IMR-90 (cell line): ENCODE results near the gene NLE1.
"Not testable (repeated sequence)": the region's sequence is repeated elsewhere in the genome, so short reads cannot be mapped to it uniquely, and the experiment has no call there.

ENCODE experiments used
- POLR2A ChIP-seq: IDR thresholded peaks from 2 replicates; pipeline ENCODE4 v1.6.1; 2012; ENCODE audit warnings: mild to moderate bottlenecking, low read depth, low read length
- TF ChIP-seq, protein P1 (sequence below): conservative IDR thresholded peaks from 2 replicates; pipeline ENCODE4 v1.5.1; 2012; ENCODE audit warnings: mild to moderate bottlenecking, low read depth, low read length, improper control_type of control experiment

DNA sequence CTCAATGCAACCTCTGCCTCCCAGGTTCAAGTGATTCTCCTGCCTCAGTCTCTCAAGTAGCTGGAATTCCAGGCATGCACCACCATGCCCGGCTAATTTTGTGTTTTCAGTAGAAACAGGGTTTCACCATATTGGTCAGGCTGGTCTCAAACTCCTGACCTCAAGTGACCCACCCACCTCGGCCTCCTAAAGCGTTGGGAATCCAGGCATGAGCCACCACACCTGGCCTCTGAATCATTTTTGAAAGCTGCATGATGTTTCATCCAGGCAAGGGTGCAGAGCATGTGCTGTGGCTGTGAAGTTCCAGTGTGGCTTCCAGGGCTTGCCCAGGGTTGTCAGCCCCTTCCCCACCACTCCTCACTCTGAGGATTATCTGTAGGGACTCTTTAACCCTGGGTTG is 30.2 kb upstream of the NLE1 start:
- TF ChIP-seq, protein P1, sequence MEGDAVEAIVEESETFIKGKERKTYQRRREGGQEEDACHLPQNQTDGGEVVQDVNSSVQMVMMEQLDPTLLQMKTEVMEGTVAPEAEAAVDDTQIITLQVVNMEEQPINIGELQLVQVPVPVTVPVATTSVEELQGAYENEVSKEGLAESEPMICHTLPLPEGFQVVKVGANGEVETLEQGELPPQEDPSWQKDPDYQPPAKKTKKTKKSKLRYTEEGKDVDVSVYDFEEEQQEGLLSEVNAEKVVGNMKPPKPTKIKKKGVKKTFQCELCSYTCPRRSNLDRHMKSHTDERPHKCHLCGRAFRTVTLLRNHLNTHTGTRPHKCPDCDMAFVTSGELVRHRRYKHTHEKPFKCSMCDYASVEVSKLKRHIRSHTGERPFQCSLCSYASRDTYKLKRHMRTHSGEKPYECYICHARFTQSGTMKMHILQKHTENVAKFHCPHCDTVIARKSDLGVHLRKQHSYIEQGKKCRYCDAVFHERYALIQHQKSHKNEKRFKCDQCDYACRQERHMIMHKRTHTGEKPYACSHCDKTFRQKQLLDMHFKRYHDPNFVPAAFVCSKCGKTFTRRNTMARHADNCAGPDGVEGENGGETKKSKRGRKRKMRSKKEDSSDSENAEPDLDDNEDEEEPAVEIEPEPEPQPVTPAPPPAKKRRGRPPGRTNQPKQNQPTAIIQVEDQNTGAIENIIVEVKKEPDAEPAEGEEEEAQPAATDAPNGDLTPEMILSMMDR, result not testable (repeated sequence)
- not testable (repeated sequence) for TF ChIP-seq POLR2A
